Cerebellar cortex (tissue), 1 donor: Measurements from ENCODE around the gene CALML3.

Experiments used
- DNase-seq: peaks from one replicate; pipeline ENCODE4 v3.0.0-alpha.2; 2015; ENCODE audit warnings: low spot score

The CALML3 gene

GRCh38 chr10:5491477-5491876, 33.3 kb upstream of the CALML3 start:
- DNase-seq: no peak

DNA sequence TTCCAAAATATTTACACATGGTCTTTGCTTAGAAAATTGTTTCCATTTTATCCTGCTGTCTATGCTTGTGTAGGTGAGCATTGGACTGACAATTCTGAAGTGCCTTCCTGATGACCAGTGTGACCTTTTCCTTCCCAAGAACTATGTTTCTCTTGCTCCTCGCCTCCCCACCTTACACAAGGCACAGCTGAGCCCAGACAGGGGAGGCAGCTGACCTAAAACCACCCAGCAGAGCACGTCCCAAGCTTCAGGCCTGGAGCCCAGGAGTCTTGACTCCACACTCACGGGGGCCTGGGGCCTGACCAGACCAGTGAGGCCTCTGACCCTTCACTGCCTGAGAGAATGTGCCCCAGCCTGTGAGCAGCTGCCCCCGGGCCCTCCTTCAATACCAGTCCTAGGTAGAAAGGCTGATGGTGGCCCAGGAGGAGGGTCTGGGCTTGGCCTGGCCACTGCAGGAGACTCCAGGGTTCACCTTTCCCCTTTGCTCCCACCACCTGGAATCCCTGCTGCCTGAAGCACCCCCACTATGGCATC, 32.4 kb upstream of the CALML3 start:
- DNase-seq: no peak

DNA sequence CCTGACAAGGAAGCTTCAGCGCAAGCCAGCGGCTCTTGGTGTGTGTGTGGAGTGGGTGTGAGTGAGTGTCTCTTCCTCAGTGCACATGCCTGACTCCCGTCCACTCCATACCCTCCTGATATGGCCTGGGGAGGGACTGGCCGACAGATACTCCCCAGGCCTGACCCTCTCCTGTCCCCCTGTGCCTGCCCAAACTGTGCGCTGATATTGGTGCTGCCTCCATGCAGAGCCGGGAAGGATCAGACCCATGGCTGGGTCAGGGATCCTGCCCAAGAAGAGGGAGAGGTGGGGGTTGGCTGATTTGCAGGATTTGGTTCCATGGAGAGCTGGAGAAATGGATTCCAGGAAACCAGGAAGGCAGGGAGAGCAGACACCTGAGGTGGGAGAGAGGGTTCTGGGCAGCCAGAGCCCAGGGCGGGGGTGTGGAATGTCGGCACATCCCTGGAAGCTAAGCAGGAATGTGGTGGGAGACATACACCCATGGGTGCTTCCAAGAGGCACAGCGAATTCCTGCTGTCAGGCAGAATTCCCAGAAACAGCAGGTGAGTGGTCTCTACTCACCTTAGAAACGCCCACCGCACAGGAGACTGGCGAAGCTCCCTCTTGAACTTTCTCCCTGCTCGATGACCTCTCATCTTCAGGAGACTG, 31.7 kb upstream of the CALML3 start:
- DNase-seq: no peak

- DNase-seq: no peak
These were observed 31.1 kb upstream of the CALML3 start for GRCh38 chr10:5493691-5494090.

- DNase-seq: no peak
These were observed 30.1 kb upstream of the CALML3 start for GRCh38 chr10:5494611-5495010.

GRCh38 chr10:5496261-5497250, 28.2 kb upstream of the CALML3 start:
- DNase-seq: no peak

GRCh38 chr10:5497289-5497688, 27.5 kb upstream of the CALML3 start:
- DNase-seq: no peak

- DNase-seq: no peak
These were observed 26.6 kb upstream of the CALML3 start for GRCh38 chr10:5497948-5498730.

- no peak for DNase-seq
These were observed 25.8 kb upstream of the CALML3 start for GRCh38 chr10:5498791-5499492.

GRCh38 chr10:5499493-5500140, 25.1 kb upstream of the CALML3 start, which contains the start of gene CALML5:
CALML5 (minus strand) TSS chr10:5499570; CDS start chr10:5499438, 132 bp downstream.
- DNase-seq: no peak

GRCh38 chr10:5500162-5500670, 24.5 kb upstream of the CALML3 start:
- DNase-seq: no peak

GRCh38 chr10:5500910-5501309, 23.9 kb upstream of the CALML3 start:
- no peak for DNase-seq

DNA sequence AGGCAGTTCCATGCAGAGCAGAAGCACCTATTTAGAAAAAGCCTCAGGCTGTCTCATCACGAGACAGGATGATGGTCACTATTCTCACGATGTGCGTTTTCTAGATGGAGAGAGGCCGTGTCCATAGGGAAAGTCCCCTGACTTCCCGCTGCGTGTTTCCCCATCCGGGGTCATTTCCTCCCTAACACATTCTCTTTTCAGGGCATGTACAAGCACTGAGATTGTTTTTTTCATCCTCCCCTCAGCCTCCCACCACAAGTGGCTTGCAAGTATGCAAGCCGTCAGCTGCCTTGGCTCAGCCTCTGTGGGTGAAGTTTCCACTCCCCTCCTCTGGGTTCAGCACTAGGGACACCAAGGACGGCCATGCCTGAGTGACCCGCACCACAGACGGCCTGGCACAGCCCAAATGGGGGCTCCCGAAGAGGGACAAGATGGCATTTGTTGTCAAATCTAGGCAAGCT, 22.7 kb upstream of the CALML3 start:
- no peak for DNase-seq

DNA sequence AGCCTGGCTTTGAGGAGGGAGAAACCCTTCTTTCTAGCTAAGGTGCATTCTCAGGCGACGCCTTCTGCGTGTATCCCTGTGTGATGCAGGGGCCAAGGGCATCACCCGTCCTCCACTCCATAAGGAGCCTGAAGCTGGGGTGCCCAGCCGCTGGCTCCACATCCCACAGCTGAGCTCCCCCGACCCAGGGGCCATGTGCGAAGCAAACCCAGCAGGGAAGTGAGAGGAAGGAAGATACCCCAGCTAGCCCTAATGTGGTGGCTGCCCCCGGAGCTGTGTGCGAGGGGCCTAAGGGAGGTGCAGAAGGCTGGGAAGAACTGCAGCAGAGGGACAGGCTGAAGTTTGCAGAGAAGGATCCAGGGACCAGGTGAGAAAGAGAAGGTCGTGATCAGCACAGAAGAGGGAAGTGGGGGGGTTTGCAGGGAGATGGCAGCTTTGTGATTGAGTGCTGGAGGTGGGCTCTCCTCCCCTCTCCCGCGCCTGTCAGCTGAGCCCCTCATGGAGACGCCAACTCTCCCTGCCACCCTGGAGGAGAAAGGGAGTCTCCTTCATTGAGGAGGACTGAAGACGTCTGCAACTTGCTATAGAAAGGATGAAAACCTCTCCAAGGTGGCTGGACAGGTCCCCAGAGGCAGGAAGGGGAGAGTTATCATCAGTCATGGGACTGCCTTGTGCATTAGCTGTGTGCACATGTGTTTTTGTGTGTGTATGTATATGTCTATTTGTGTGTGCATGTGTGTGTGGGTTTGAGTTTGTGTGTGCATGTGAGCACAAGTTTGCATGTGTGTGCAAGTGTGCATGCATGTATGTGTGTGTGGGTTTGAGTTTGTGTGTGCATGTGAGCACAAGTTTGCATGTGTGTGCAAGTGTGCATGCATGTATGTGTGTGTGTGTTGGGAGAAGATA, 21.9 kb upstream of the CALML3 start:
- DNase-seq: no peak

- DNase-seq: no peak
These were observed 21.3 kb upstream of the CALML3 start for GRCh38 chr10:5503477-5503835.

GRCh38 chr10:5504146-5505072, 20.4 kb upstream of the CALML3 start:
- DNase-seq: no peak

- no peak for DNase-seq
These were observed 18.5 kb upstream of the CALML3 start for GRCh38 chr10:5506246-5506645.
